ENCODE measurements around the gene SMCO4.

- no peak for TF ChIP-seq BHLHE40 (IDR thresholded peaks at IDR 0.05; ENCODE audit: borderline replicate concordance)
- TF ChIP-seq SUZ12 (IDR thresholded peaks at IDR 0.05), result no peak
- TF ChIP-seq FOXM1 (IDR thresholded peaks at IDR 0.05; ENCODE audit: borderline replicate concordance), result no peak
- TF ChIP-seq L3MBTL2 (conservative IDR thresholded peaks at IDR 0.05), result no peak
- TF ChIP-seq FOXA1 (IDR thresholded peaks at IDR 0.05), result no peak
- TF ChIP-seq HDGF (IDR thresholded peaks at IDR 0.05; ENCODE audit: borderline replicate concordance), result no peak
- TF ChIP-seq PKNOX1 (IDR thresholded peaks at IDR 0.05), result no peak
- TF ChIP-seq TARDBP (IDR thresholded peaks at IDR 0.05), result no peak
Observed at GRCh38 chr11:93494357-93494756, 48.8 kb downstream of the SMCO4 start.

All from HEK293T (cell line).